ENCODE measurements around the gene MICAL2. TPM values are rescaled to one million over a fixed set of nuclear protein-coding genes. Genes with fewer than 3 reads are reported as not detected.

The MICAL2 gene
- total and polyA plus RNA-seq, 2 of the 8 experiments (the other 6 are each of a cell fraction or from before 2014, with no cell fraction given): 1.3 to 4.1 TPM

DNA sequence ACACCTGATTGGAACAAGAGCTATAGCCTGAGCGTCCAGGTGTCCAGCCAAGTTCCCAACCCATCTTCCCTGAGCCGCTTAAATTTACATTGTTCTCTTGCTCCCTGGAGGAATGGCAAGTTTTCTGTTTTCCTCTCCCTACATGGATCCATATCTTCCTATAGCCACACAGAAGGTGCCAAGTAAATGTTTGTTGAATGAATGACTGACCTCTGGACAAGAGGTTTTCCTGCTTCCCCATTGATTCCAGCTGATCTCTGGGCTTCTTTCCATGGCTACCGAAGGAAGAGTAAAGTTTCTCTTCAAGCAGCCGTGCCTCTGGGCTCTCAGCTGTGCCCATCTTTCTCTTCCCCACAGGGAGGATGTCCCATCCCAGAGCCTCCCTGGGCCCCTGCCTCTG, 107.5 kb downstream of the MICAL2 start (continued):
- TF ChIP-seq CHD1 (IDR thresholded peaks at IDR 0.05; ENCODE audit: low read depth, low read length) (no peak), BACH1 (IDR thresholded peaks at IDR 0.05; ENCODE audit: low read length) (no peak), BRCA1 (IDR thresholded peaks at IDR 0.05; ENCODE audit: low read depth, low read length) (no peak), TCF12 (IDR thresholded peaks at IDR 0.05; ENCODE audit: low read depth, low read length) (no peak), FOSL1 (IDR thresholded peaks at IDR 0.05; ENCODE audit: insufficient read depth, low read depth, low read length) (no peak), KDM4A (IDR thresholded peaks at IDR 0.05; ENCODE audit: low read depth, low read length, severe bottlenecking) (no peak)
- TF ChIP-seq, protein P1, sequence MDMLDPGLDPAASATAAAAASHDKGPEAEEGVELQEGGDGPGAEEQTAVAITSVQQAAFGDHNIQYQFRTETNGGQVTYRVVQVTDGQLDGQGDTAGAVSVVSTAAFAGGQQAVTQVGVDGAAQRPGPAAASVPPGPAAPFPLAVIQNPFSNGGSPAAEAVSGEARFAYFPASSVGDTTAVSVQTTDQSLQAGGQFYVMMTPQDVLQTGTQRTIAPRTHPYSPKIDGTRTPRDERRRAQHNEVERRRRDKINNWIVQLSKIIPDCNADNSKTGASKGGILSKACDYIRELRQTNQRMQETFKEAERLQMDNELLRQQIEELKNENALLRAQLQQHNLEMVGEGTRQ (IDR thresholded peaks at IDR 0.05; ENCODE audit: low read length): no peak

Measured in H1 (cell line).